ENCODE measurements around the gene EPB41L1.

DNA sequence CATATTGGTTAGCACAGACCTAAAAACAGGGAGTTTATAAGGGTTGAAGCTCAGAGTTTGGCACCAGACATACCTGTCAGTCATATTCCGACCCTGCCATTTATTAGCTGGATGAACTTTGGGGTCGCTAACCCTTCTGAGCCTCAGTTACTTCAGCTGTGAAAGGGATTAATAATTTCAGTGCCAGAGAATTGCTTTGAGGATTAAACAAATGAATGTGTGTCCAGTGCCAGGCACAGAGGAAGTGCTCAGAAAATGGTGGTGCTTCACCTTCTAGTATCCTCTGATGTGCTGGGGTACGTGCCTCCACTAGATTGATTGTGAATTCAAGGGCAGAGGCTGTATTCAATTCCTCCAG is 4.1 kb upstream of the EPB41L1 start:
- TF ChIP-seq, protein P1, sequence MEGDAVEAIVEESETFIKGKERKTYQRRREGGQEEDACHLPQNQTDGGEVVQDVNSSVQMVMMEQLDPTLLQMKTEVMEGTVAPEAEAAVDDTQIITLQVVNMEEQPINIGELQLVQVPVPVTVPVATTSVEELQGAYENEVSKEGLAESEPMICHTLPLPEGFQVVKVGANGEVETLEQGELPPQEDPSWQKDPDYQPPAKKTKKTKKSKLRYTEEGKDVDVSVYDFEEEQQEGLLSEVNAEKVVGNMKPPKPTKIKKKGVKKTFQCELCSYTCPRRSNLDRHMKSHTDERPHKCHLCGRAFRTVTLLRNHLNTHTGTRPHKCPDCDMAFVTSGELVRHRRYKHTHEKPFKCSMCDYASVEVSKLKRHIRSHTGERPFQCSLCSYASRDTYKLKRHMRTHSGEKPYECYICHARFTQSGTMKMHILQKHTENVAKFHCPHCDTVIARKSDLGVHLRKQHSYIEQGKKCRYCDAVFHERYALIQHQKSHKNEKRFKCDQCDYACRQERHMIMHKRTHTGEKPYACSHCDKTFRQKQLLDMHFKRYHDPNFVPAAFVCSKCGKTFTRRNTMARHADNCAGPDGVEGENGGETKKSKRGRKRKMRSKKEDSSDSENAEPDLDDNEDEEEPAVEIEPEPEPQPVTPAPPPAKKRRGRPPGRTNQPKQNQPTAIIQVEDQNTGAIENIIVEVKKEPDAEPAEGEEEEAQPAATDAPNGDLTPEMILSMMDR (IDR thresholded peaks at IDR 0.05 in 2 of 3, conservative IDR thresholded peaks at IDR 0.05 in 1 of 3; ENCODE audit: borderline replicate concordance in 1 of 3, insufficient read depth in 1 of 3, low read depth in 2 of 3, low read length in 2 of 3), result no peak
- TF ChIP-seq EZH2 (IDR thresholded peaks at IDR 0.05) (no peak), POLR2AphosphoS5 (IDR thresholded peaks at IDR 0.05; ENCODE audit: low read depth, low read length) (no peak), REST (IDR thresholded peaks at IDR 0.05; ENCODE audit: low read depth) (no peak), JUND (IDR thresholded peaks at IDR 0.05) (no peak), ATF3 (IDR thresholded peaks at IDR 0.05) (no peak), YY1 (IDR thresholded peaks at IDR 0.05; ENCODE audit: extremely low read depth, insufficient replicate concordance, low read depth, low read length) (no peak), ZNF274 (IDR thresholded peaks at IDR 0.05; ENCODE audit: low read depth, low read length) (no peak)
